Ishikawa (cell line): ENCODE results near the gene HOXC5.

Experiments used
- CEBPB ChIP-seq: IDR thresholded peaks from 2 replicates; pipeline ENCODE4 v1.6.1; 2012
- CREB1 ChIP-seq: IDR thresholded peaks from 2 replicates; pipeline ENCODE4 v1.6.1; 2012; ENCODE audit warnings: low read depth
- EGR1 ChIP-seq: IDR thresholded peaks from 2 replicates; pipeline ENCODE4 v1.6.1; 2012
- EP300 ChIP-seq: IDR thresholded peaks from 2 replicates; pipeline ENCODE4 v1.6.1; 2012; ENCODE audit warnings: borderline replicate concordance
- FOXM1 ChIP-seq: IDR thresholded peaks from 2 replicates; pipeline ENCODE4 v1.6.1; 2012; ENCODE audit warnings: low read depth, borderline replicate concordance
- NFIC ChIP-seq: IDR thresholded peaks from 2 replicates; pipeline ENCODE4 v1.6.1; 2012
- RAD21 ChIP-seq: IDR thresholded peaks from 2 replicates; pipeline ENCODE4 v1.6.1; 2012; ENCODE audit warnings: low read depth
- TAF1 ChIP-seq: IDR thresholded peaks from 2 replicates; pipeline ENCODE4 v1.6.1; 2012; ENCODE audit warnings: low read depth, mild to moderate bottlenecking
- TCF12 ChIP-seq: IDR thresholded peaks from 2 replicates; pipeline ENCODE4 v1.6.1; 2012; ENCODE audit warnings: low read depth
- TEAD4 ChIP-seq: IDR thresholded peaks from 2 replicates; pipeline ENCODE4 v1.6.1; 2012
- YY1 ChIP-seq: IDR thresholded peaks from 2 replicates; pipeline ENCODE4 v1.6.1; 2012; ENCODE audit warnings: low read depth
- ZBTB7A ChIP-seq: IDR thresholded peaks from 2 replicates; pipeline ENCODE4 v1.6.1; 2012; ENCODE audit warnings: low read depth
- TF ChIP-seq, protein P1 (sequence below): IDR thresholded peaks from 2 replicates; pipeline ENCODE4 v1.6.1; 2012; ENCODE audit warnings: low read depth, mild to moderate bottlenecking
- TF ChIP-seq, protein P2 (sequence below): IDR thresholded peaks from 2 replicates; pipeline ENCODE4 v1.6.1; 2012
- TF ChIP-seq, protein P3 (sequence below): IDR thresholded peaks from 2 replicates; pipeline ENCODE4 v1.6.1; 2012

HOXC5 gene

DNA sequence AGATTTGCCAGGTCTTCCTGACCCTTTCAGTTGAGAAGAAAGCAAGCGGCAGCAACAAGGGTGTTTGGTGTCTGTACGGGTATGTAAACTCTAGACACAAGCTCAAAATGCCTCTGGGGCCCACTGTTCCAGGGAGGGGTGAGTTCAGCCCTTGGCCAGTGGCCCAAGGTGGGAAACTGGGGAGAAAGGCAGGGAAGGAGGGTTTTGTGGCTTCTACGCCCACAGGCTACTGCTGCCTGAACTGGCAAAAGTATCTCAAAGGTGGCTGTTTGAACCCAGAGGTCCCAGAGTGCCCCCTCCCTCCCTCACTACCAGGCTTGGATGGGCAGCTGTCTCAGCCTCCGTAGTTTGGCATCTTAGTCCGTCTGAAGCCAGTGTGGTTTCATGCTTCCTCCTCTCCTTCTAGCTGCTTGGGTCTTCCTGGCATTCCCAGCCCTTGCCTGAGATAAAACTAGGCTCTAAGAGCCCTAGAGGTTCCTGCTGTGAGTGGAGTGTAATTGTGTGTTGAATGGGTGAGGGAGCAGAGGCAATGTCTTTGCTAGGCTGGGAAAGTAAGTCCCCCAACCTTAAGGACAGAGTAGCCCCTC, 5.5 kb downstream of the HOXC5 start:
- TF ChIP-seq TAF1 (no peak), FOXM1 (no peak), TEAD4 (no peak), EP300 (no peak), EGR1 (no peak), CREB1 (no peak), RAD21 (no peak), ZBTB7A (no peak), NFIC (no peak)
- TF ChIP-seq, protein P1, sequence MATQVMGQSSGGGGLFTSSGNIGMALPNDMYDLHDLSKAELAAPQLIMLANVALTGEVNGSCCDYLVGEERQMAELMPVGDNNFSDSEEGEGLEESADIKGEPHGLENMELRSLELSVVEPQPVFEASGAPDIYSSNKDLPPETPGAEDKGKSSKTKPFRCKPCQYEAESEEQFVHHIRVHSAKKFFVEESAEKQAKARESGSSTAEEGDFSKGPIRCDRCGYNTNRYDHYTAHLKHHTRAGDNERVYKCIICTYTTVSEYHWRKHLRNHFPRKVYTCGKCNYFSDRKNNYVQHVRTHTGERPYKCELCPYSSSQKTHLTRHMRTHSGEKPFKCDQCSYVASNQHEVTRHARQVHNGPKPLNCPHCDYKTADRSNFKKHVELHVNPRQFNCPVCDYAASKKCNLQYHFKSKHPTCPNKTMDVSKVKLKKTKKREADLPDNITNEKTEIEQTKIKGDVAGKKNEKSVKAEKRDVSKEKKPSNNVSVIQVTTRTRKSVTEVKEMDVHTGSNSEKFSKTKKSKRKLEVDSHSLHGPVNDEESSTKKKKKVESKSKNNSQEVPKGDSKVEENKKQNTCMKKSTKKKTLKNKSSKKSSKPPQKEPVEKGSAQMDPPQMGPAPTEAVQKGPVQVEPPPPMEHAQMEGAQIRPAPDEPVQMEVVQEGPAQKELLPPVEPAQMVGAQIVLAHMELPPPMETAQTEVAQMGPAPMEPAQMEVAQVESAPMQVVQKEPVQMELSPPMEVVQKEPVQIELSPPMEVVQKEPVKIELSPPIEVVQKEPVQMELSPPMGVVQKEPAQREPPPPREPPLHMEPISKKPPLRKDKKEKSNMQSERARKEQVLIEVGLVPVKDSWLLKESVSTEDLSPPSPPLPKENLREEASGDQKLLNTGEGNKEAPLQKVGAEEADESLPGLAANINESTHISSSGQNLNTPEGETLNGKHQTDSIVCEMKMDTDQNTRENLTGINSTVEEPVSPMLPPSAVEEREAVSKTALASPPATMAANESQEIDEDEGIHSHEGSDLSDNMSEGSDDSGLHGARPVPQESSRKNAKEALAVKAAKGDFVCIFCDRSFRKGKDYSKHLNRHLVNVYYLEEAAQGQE, result no peak
- TF ChIP-seq, protein P2, sequence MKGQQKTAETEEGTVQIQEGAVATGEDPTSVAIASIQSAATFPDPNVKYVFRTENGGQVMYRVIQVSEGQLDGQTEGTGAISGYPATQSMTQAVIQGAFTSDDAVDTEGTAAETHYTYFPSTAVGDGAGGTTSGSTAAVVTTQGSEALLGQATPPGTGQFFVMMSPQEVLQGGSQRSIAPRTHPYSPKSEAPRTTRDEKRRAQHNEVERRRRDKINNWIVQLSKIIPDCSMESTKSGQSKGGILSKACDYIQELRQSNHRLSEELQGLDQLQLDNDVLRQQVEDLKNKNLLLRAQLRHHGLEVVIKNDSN, result no peak
- TF ChIP-seq, protein P3, sequence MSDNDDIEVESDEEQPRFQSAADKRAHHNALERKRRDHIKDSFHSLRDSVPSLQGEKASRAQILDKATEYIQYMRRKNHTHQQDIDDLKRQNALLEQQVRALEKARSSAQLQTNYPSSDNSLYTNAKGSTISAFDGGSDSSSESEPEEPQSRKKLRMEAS, result no peak

DNA sequence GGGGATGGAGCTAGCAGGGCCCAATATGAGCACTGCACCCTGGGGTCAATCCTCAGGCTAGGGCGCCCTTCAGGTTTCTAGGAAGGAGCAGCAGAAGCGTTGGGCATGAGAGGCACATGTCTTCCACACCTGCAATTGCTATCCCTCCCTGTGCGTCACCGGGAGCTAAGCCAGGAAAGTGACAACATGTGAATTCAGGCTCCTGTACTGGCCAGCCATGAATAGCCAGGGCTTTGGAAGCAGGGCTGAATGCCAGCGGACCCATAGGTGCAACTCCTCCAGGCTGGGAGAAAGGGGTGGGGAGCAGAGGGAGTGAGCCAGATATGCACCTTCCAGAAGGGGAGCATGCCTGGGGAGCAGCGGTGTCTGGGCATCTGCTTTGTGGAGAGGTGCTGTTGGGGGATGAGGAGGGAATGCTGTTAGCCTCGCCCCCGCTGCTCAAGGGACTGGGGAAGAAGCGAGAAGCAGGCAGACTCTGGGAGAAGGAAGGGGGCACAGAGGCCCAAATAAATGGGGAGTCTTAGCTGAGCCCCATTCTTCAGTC, 6.1 kb downstream of the HOXC5 start:
- TF ChIP-seq, protein P3, result peak; percentile 51
- TF ChIP-seq RAD21, result no peak

DNA sequence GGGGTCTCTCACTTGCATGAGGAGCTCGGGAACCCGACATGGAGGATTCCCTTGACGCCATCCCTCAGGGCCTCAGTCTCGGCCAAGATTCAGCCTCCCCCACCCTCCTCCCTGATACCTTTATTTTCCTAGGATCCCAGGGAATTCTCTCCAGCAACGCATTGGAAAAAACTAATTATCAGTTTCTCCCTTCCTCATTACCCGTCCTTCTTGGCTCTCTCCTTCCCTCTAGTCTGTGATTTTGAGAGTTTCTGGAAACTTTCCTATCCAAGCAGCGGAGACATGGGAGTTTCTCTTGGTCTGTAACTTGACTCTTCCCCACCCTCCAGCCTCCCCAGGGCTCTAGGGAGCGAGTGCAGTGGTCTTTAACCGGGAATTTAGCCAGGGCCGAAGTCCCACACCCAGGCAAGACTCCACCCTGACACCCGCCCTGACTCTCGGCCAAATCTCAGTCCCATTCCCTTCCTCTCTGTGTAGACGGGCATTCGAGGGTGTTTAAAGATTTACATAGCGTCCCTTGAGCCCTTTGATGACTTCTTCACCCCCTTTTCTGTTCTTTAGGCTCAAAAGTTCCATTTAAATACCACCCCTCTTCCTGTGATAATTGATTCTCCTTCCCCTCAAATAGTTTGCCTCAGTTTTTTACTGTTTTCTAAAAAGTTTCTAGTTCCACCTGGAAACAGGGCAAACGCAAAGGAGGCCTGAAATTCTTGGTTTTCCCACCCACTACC, 6.7 kb downstream of the HOXC5 start:
- TF ChIP-seq EGR1, result no peak
- no peak for TF ChIP-seq CREB1
- no peak for TF ChIP-seq TAF1
- TF ChIP-seq CEBPB, result no peak
- no peak for TF ChIP-seq FOXM1
- TF ChIP-seq, protein P2, result no peak
- no peak for TF ChIP-seq NFIC
- TF ChIP-seq ZBTB7A, result no peak
- no peak for TF ChIP-seq YY1
- TF ChIP-seq, protein P1, result no peak
- TF ChIP-seq, protein P3, result no peak

DNA sequence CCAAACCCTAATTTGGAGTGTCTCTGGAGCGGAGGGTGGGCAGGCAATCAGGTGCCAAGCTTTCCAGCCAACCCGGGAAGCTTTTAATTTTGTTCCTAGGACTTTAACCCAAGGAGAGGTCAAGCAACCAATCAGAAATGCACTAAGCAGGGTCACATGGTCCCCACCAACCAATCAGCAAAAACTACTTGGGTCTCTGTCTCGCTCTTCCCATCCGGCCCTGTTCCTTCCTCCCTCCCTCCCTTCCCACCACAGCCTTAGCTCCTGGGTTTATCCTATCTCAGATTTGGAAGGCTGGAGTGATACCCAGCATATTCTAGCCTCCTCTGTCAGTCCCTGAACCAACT, 7.3 kb downstream of the HOXC5 start:
- TF ChIP-seq, protein P2, result peak; percentile 87
- no peak for TF ChIP-seq EGR1

DNA sequence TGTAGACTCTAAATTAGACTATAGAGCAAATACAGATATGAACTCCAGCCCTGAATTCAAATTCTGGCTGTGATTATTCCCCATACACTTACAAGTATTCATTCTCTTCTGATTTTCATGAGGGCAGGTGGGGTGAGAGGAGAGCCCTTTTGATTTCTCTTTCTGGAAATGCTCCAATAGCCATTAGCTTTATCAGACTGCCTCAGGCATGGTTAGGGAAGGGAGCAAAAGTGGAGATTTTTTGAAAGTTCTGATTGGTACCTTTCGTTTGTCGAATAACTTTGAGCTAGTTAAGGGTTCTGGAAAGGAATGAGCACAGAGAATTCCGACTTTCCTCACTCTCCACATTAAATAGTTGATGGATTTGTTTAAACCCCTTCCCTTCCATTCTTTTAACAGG, 7.8 kb downstream of the HOXC5 start:
- TF ChIP-seq TCF12 (no peak), NFIC (no peak), CEBPB (no peak), CREB1 (no peak), RAD21 (no peak), ZBTB7A (no peak), TEAD4 (no peak), YY1 (no peak)
- TF ChIP-seq, protein P1, result no peak
- TF ChIP-seq, protein P2, result no peak
- TF ChIP-seq, protein P3, result no peak
